ENCODE data around the gene NPB.

- TF ChIP-seq EZH2phosphoT487 (IDR thresholded peaks at IDR 0.05; ENCODE audit: borderline replicate concordance, low read length) (no peak), CTCF (IDR thresholded peaks at IDR 0.05; ENCODE audit: low read depth, low read length, poor library complexity, severe bottlenecking) (no peak)
These were observed 13.3 kb downstream of the NPB start for GRCh38 chr17:81915331-81915730.

Measured in DOHH2 (cell line).